GM15510 (cell line): ENCODE measurements around the gene MAS1L.

Source experiments
- POLR2A ChIP-seq: IDR thresholded peaks from 3 replicates; pipeline ENCODE4 v1.6.1; 2011; ENCODE audit warnings: borderline replicate concordance; ENCODE audit not compliant: insufficient read length; ENCODE audit errors: extremely low read depth

The MAS1L gene

GRCh38 chr6:29477923-29478450 is 9.8 kb downstream of the MAS1L start:
- TF ChIP-seq POLR2A = no peak

GRCh38 chr6:29474996-29475395 is 12.8 kb downstream of the MAS1L start:
- no peak for TF ChIP-seq POLR2A

GRCh38 chr6:29466241-29466640 is 21.5 kb downstream of the MAS1L start:
- no peak for TF ChIP-seq POLR2A

GRCh38 chr6:29465801-29466200 is 22.0 kb downstream of the MAS1L start:
- no peak for TF ChIP-seq POLR2A

GRCh38 chr6:29465279-29465678 is 22.5 kb downstream of the MAS1L start:
- TF ChIP-seq POLR2A = no peak

- no peak for TF ChIP-seq POLR2A
These were observed 25.7 kb downstream of the MAS1L start for GRCh38 chr6:29462022-29462421.

- no peak for TF ChIP-seq POLR2A
These were observed 26.5 kb downstream of the MAS1L start for GRCh38 chr6:29461021-29461814.

GRCh38 chr6:29456971-29457370 is 30.8 kb downstream of the MAS1L start, which contains the start of the genes OR11A1 and OR2H1:
Gene OR11A1, minus strand, starts transcription at chr6:29457071. Its CDS starts 29,430 bp downstream, at chr6:29427641.
Gene OR2H1, plus strand, starts transcription at chr6:29457155. Its CDS starts 4,615 bp downstream, at chr6:29461770.
- TF ChIP-seq POLR2A = no peak

GRCh38 chr6:29451471-29452193 is 36.1 kb downstream of the MAS1L start:
- TF ChIP-seq POLR2A = no peak

- TF ChIP-seq POLR2A = no peak
These were observed 40.1 kb downstream of the MAS1L start for GRCh38 chr6:29447670-29448069.

GRCh38 chr6:29442719-29443118 is 45.0 kb downstream of the MAS1L start:
- no peak for TF ChIP-seq POLR2A

GRCh38 chr6:29439006-29439405 is 48.8 kb downstream of the MAS1L start, which contains the start of gene OR10C1:
Gene OR10C1, plus strand, starts transcription at chr6:29439306. Its CDS starts 710 bp downstream, at chr6:29440016.
- TF ChIP-seq POLR2A = no peak
